ENCODE measurements around the gene RAB10.

RAB10 gene

DNA sequence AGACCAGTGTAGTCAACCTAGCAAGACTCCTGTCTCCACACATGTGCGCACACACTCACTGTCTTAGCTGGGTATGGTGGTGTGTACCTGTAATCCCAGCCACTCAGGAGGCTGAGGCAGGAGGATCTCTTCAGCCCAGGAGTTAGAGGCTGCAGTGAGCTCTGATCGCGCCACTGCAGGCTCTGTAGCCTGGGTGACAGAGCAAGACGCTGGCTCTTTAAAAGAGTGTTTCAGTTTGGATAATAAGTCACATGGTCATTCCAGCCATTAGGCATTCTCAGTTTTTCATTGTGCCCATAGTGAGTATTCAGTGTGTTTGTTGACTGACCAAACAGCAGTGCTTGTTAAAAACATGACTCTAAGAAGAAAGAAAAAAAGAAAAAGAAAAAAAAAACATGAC, 31.0 kb downstream of the RAB10 start:
- FAIRE-seq (no peak), DNase-seq (ENCODE audit: insufficient read length, low spot score) (no peak)
- TF ChIP-seq, protein P1, sequence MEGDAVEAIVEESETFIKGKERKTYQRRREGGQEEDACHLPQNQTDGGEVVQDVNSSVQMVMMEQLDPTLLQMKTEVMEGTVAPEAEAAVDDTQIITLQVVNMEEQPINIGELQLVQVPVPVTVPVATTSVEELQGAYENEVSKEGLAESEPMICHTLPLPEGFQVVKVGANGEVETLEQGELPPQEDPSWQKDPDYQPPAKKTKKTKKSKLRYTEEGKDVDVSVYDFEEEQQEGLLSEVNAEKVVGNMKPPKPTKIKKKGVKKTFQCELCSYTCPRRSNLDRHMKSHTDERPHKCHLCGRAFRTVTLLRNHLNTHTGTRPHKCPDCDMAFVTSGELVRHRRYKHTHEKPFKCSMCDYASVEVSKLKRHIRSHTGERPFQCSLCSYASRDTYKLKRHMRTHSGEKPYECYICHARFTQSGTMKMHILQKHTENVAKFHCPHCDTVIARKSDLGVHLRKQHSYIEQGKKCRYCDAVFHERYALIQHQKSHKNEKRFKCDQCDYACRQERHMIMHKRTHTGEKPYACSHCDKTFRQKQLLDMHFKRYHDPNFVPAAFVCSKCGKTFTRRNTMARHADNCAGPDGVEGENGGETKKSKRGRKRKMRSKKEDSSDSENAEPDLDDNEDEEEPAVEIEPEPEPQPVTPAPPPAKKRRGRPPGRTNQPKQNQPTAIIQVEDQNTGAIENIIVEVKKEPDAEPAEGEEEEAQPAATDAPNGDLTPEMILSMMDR (IDR thresholded peaks at IDR 0.05; ENCODE audit: insufficient read depth, missing control alignments), result no peak

DNA sequence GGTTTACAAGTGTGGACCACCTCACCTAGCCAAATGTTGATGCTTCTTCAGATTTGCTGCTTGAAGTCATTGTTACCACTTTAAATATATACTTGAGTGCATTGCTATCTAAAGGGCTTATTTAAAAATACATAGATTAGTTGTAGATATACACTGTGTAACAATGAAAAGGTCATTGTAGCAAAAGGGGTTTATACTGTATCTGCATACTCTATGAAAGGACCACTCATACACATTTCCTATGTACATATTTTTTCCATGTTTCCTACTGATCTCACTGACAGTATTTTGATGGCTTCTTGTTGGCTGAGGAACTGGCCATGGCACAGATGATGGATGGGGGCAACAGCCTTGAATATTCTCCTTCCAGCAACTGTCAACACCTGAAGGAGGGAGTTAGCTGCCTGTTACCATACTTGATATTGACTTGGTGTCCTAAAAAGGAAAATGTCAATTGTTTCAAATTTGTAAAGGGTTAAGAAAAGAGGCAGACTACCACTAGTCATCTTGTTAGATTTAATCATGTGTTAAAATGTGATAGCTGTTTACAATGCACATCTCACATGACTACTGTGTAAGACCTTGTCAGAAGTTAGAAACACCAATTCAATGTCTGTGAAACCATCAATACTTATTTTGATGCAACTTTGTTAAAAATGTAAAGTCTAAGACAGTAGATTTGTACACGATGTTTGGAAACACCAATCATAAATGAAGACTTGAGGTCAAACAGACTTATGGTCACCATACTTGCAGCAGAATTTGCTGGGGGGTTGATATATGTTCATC, 33.5 kb downstream of the RAB10 start:
- DNase-seq (ENCODE audit: insufficient read length, low spot score) (no peak), FAIRE-seq (no peak)
- TF ChIP-seq, protein P1 (IDR thresholded peaks at IDR 0.05; ENCODE audit: insufficient read depth, missing control alignments), result no peak

DNA sequence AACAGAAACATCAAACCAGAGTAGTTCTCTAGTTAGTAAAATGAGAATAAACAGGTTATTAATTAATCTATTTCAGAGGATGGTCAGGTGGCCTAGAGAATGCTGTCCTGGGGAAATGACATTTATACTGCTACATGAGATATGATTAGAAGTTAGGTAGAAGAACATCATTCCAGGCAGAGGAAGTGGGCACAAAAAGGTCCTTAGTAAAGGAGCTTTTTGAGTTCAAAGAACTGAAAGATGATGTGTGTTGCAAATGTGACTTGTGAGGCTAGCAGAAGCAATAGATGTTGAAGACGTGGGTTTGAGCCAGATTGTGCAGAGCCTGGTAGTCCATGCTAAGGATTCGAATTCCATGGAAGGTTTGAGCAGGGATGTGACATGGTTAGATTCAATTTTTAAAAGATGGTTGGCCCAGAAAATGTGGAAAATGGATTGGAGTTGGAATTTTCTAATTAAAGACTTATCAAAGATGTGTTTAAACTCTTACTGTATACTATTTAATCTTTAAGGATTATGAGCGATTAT, 34.2 kb downstream of the RAB10 start:
- DNase-seq (ENCODE audit: insufficient read length, low spot score) (no peak), FAIRE-seq (no peak)
- TF ChIP-seq, protein P1 (IDR thresholded peaks at IDR 0.05; ENCODE audit: insufficient read depth, missing control alignments), result no peak

DNA sequence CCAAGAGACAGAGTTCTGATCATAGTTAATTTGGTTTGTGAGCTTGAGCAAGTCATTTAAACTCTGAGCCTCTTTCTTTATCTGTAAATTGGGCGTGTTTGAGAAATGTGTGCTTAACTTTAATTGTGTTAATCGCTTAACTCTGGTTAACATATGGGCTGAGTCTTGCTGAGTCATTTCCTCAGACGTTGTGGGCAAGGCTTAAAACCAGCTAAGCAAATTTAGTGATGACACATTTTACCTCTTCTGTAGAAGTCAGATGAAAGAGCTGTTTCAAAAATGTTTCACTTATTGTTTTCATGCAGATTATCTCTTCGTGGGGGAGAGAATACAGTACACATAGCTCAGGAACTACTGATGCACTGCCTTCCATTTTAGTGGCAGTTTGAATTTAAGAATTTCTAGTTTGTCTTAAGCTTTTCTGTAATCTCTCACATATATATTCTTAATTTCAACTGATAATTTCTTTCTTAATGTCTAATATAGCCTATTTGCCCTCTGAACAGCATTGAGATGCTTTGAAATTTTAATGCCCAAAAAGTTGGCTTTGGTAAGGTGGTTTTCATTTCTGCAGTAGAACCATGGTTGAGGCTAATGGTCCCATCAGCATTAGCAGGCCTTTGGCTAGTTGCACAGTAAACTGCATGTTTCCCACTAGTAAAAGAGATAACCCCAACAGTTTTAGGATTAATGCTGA, 34.9 kb downstream of the RAB10 start:
- FAIRE-seq, result peak; percentile 92
- TF ChIP-seq, protein P1 (IDR thresholded peaks at IDR 0.05; ENCODE audit: insufficient read depth, missing control alignments), result no peak
- DNase-seq (ENCODE audit: insufficient read length, low spot score), result no peak

DNA sequence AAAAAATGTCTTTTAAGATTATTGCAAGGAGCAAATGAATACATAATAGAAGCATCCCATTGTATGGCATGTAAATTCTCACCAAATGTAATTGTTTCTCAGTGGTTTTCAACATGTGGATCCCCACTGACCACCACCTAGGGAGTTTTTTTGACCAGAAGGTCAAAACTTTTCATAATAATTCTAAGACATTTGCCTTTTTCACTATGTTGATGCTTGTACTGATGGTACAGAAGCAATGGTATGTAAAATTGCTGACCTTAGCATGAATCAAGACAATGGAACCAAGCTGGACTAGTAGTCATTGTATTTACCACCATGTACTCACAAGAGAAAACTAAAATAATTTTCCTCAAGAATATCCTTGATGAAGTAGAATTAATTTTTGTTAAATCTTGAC, 36.8 kb downstream of the RAB10 start:
- FAIRE-seq (no peak), DNase-seq (ENCODE audit: insufficient read length, low spot score) (no peak)
- TF ChIP-seq, protein P1 (IDR thresholded peaks at IDR 0.05; ENCODE audit: insufficient read depth, missing control alignments), result no peak

DNA sequence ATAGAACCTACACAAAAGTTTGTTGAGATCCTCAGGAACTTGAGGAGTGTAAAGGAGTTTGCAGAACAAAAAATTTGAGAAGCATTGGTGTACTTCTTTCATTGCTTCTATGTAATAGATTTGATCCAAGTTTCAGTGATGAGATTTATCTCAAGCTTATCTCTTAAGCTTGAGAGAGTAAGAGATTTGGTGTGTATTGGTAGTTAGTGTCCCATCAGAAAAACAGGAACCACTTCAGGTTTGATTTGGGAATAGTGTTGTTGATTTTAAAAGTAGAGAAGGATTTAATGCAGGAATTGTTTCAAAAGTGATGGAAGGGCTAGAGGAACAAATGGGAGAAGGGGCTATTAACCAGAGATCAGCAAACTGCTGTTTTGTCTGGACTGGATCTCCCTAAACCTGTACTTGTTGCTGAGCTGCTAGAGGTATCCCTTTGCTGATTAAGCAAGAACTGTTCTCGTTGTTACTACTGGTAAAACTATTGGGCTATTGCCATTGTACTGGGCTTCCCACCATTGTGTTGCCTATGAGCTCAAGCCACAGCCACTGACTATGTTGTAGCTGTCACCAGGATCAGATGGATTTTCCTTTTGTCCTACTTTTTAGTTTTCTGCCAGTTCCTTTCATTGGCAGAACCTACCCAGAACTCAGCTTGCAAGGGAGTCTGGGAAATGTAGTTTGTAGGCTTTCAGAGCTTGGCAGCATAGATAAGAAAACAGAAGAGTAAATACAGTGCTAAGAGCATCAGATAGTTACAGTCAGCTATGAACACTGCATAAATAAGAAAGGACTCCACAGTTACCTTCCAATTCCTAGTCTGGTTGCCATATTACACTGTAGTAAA, 39.3 kb downstream of the RAB10 start:
- no peak for FAIRE-seq
- DNase-seq (ENCODE audit: insufficient read length, low spot score), result no peak
- TF ChIP-seq, protein P1 (IDR thresholded peaks at IDR 0.05; ENCODE audit: insufficient read depth, missing control alignments), result no peak
